Head of caudate nucleus (tissue), 42 donors: ENCODE data around the gene SNAP23.
A peak's percentile ranks its signal among the peaks of the same experiment; 100 is the strongest.

Experiments used
- DNase-seq, 42 donors: peaks; one replicate each; pipeline versions ENCODE4 v3.0.0 to v3.0.0-alpha.2; 2020 to 2021; ENCODE audit warnings: mixed read lengths in 7 of 42
- intact Hi-C: fragments of 100-400 bp; cut with DNase I; formaldehyde crosslinking; loops from one replicate; pipeline ENCODE4 v1.15.0; 2022

The SNAP23 gene

DNA sequence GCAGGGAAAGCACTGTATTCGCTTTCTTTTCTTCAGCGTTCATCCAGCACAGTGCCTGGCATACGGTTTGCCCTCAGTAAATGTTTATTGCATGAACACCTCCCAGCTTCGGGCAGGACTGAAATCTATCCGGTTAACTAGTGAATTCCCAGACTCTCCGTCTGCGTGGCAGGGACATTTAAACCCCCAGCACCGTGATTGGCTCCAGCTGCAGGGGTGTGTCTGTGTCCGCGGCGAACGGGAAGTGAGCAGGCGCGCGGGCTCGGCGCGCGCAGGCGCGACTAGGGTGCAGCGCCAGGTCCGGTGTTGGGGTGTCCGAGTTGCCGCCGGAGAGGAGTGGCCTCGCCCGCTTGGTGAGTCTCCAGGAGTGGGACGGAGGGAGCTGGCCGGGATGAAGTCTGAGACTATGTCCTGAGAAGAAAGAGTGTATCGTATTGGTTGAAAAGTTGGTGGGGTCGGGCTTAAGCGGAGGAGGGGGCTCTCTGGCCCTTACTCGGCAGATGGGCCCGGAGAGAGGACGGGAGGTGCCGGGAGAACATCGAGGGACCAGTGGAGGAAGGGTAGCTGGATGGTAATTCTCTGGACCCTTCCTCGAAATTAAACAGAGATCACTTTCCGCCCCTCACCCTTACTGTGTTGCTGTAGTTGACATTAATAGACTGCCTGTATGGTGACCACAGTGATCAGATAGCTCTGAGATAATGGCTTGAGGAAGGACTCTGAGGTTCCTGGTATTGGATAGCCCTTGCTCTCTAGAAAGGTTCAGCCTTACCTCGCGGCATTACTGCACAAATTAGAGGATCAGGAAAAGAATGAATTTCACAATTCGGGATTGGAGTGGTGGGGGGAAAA lies at the start of gene SNAP23:
Gene SNAP23 (plus strand): TSS at position 274 of the 852 bp plus-strand sequence. CDS start 16,213 bp downstream, outside the sequence.
- intact Hi-C loops, result loop anchor here (5.0 to 10.0 kb wide), 2 partner anchors 49 to 82 kb away; partner anchors contain the start of genes HAUS2, LRRC57 and STARD9
- peak; percentile 83 to 96 (median 92) for DNase-seq

DNA sequence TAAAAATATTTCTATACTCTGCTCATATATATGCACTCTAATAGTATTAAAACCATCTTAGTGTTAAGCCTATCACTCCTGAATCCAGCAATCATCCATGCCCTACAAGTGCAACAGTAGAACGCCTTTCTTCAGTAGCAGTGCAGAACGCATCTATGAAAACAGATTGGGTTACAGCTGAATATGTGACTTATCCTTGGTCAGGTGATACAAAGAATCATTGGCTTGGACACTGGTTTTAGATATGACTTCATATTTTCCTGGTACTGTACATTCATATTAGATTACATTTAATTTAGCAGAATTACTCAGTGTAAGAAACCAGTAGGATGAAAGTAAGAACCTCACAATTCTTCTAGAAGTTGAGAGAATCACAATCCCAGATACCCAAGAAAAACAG lies 47.8 kb upstream of the SNAP23 start:
- intact Hi-C loops, result no loop called here
- no peak for DNase-seq

- no peak for DNase-seq
- intact Hi-C loops, result no loop called here
Measured at GRCh38 chr15:42448281-42448680, 47.2 kb upstream of the SNAP23 start.

- intact Hi-C loops, result no loop called here
- DNase-seq, result no peak
Measured at GRCh38 chr15:42449770-42450424, 45.5 kb upstream of the SNAP23 start.

GRCh38 chr15:42450425-42450790 lies 45.0 kb upstream of the SNAP23 start:
- intact Hi-C loops, result no loop called here
- DNase-seq, result no peak

DNA sequence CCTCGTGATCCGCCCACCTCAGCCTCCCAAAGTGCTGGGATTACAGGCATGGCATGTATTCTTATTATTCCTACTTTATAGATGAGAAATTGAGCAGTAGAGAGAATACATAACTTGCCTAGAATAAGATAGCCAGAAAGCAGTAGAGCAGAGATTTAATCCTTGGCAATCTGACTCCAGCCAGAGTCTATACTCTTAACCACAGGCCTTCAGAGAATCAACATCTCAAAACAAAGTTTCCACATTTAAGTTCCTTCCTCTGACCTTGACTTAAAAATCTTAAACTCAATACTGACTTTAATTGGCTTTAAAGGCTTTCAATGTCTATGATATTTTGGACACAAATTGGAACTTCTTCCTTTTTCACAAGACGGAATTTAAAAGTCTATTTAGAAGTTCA lies 41.6 kb upstream of the SNAP23 start:
- intact Hi-C loops, result no loop called here
- no peak for DNase-seq

DNA sequence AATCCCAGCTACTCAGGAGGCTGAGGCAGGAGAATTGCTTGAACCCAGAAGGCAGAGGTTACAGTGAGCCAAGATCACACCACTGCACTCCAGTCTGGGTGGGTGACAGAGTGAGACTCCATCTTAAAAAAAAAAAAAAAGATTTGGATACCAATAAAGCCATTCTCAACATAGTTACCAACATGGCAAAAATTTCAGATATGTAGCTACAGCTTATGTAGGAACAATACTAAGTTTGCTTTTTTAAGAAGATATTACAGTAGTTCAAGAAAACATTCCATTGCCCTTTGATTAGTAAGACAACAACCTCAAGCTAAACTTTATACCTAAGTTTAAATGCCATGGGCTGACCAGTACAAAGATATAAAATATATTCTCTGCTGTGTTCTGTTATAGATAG lies 38.9 kb upstream of the SNAP23 start:
- DNase-seq, result no peak
- intact Hi-C loops, result no loop called here

GRCh38 chr15:42456971-42457370 lies 38.5 kb upstream of the SNAP23 start:
- DNase-seq, result peak in 2 of 42 donors; percentile 41 to 48
- intact Hi-C loops, result no loop called here

GRCh38 chr15:42457445-42458442 lies 37.7 kb upstream of the SNAP23 start:
- peak in 24 of 42 donors; percentile 4 to 61 (median 16) for DNase-seq
- intact Hi-C loops, result no loop called here

- no peak for DNase-seq
- intact Hi-C loops, result no loop called here
Measured at GRCh38 chr15:42461261-42461660, 34.2 kb upstream of the SNAP23 start.

GRCh38 chr15:42465520-42466259 lies 29.7 kb upstream of the SNAP23 start:
- no peak for DNase-seq
- intact Hi-C loops, result no loop called here

- intact Hi-C loops, result no loop called here
- DNase-seq, result no peak
Measured at GRCh38 chr15:42471002-42471401, 24.4 kb upstream of the SNAP23 start.

GRCh38 chr15:42474827-42475226 lies 20.6 kb upstream of the SNAP23 start:
- no peak for DNase-seq
- intact Hi-C loops, result no loop called here

DNA sequence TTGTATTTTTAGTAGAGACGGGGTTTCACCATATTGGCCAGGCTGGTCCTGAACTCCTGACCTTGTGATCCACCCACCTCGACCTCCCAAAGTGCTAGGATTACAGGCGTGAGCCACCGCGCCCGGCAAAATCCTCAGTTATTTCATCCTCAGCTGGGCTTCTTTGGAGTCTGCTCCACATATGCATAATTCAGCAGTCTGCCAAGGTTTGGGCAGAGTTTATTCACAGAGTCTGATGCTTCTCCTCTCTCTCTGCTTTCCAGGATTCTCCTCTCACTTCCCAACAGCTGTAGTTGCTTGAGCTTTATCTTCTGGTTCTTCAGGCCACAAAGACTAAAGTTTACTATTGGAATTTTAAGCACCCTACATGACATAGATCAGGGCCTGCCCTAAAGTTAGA lies 12.7 kb upstream of the SNAP23 start:
- no peak for DNase-seq
- intact Hi-C loops, result no loop called here

GRCh38 chr15:42483677-42484076 lies 11.8 kb upstream of the SNAP23 start:
- intact Hi-C loops, result no loop called here
- DNase-seq, result peak in 7 of 42 donors; percentile 3 to 54 (median 39)

DNA sequence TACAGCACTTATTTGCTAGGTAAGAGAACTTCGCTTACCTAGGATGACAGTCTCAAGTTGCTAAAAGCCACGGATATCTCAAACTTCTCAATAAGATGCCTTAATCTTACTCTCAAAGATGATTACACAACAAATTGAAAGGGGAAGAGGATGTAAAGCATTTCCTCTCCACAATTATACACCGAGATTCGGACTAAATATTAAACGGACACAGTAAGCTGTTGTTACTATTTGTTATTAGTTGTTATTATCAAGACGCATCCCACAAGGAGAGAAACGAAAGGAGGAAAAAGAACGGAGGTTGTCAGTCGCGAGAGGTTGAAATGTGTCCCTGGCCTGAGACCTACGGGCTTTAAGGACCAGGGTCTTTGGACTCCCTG lies 5.2 kb upstream of the SNAP23 start:
- intact Hi-C loops, result loop anchor here (10.0 kb wide), 1 partner anchor 55 kb away; the partner anchor contains the start of genes HAUS2 and LRRC57
- DNase-seq, result no peak

DNA sequence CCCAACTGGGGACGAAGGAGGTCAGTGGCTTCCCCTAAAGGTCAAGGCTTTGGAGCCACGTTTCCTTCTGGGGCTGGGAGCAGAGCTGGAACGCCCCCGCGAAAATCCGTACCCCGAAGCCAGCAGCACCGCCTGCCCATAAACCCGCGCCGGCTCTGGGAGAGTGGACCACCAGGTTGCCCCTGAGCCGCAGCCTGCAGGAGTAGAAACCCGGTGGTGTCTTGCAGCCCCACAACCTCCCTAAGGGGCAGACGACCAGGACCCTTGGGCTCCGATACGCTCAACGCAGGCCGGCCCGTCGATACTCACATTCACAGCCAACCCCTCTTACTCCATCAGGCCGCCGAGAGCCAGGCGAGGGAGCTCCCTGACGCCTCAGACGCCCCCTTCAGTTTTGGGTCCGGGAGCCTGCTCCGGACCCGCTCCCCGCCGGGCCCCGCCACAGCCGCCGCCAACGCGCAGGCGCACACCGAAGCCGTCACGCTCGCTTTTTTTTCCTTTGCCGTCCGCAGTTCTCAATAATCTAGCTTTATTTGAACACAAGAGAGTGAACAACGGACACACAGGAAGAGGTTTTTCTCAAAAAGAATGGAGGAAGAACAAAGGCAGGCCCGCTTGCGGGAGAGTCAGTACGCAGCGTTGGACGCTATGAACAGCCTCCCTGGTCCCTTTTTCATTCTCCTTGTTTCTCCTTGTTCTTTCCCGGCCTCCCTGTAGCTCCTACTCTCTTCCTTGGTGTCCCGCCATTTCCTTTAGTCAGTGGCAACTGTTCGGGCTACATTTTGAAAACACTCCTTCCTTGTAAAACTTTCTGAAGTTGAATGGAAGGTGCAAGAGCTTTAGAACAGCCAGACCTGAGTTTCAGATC lies 4.5 kb upstream of the SNAP23 start, which contains the start of gene ZNF106:
Gene ZNF106 (minus strand): TSS at position 471 of the 868 bp plus-strand sequence. CDS start 18,852 bp downstream, outside the sequence.
- intact Hi-C loops, result loop anchor here (10.0 kb wide), 1 partner anchor 54 kb away; the partner anchor contains the start of genes HAUS2 and LRRC57
- DNase-seq, result peak; percentile 65 to 95 (median 90)
